Gastrocnemius medialis (tissue), 4 donors: ENCODE measurements around the gene KIF12. TPM values are rescaled to one million over a fixed set of nuclear protein-coding genes. Genes with fewer than 3 reads are reported as not detected.

Experiments
- ATAC-seq, 2 donors: fragments of 150-250 bp; one replicate each; pipeline ENCODE4 v1.9.1; 2016
- DNase-seq, 2 donors: peaks; one replicate each; pipeline ENCODE4 v3.0.0-alpha.2; 2019
- H3K27ac ChIP-seq, 4 donors: fragments of 200-600 bp; sonication (generic); 1 replicate in 1 of 4; 2 replicates in 3 of 4; pipeline ENCODE4 v1.5.1; 2016 to 2018; ENCODE audit warnings: mild to moderate bottlenecking in 2 of 4, moderate library complexity in 1 of 4
- H3K27me3 ChIP-seq, 3 donors: fragments of 200-600 bp; sonication (generic) in 2 of 3; 1 replicate in 1 of 3; 2 replicates in 2 of 3; pipeline versions ENCODE4 v1.5.1 to v1.6.0; 2016 to 2019; ENCODE audit warnings: mild to moderate bottlenecking in 1 of 3, moderate library complexity in 1 of 3
- H3K36me3 ChIP-seq, 2 donors: fragments of 200-600 bp; sonication (generic) in 1 of 2; one replicate each; pipeline ENCODE4 v1.5.1; 2017 to 2018
- H3K4me1 ChIP-seq, 2 donors: fragments of 200-600 bp; sonication (generic) in 1 of 2; one replicate each; pipeline ENCODE4 v1.5.1; 2016 to 2017; ENCODE audit warnings: mild to moderate bottlenecking in 2 of 2
- H3K4me3 ChIP-seq, 4 donors: fragments of 200-600 bp; sonication (generic) in 3 of 4; 1 replicate in 1 of 4; 2 replicates in 3 of 4; pipeline ENCODE4 v1.5.1; 2016 to 2019; ENCODE audit warnings: mild to moderate bottlenecking in 2 of 4
- H3K9me3 ChIP-seq, 3 donors: fragments of 200-600 bp; sonication (generic) in 2 of 3; 1 replicate in 1 of 3; 2 replicates in 2 of 3; pipeline ENCODE4 v1.5.1; 2016 to 2019
- POLR2A ChIP-seq, 2 donors: fragments of 450-650 bp; IDR thresholded peaks; one replicate each; pipeline ENCODE4 v1.6.1; 2017; ENCODE audit warnings: antibody characterized with exemption in 2 of 2, mild to moderate bottlenecking in 2 of 2, moderate library complexity in 2 of 2
- in situ Hi-C, 4 donors: fragments of 200-750 bp; cut with MboI; loops; one replicate each; pipeline versions ENCODE4 v1.15.0 to v1.8.0; 2017; ENCODE audit warnings: low sequenced_read_pairs in 4 of 4
- intact Hi-C: fragments of 100-400 bp; cut with DNase I; formaldehyde crosslinking; loops from one replicate; pipeline ENCODE4 v1.15.1; 2023; ENCODE audit warnings: low total_unique reads
- total RNA-seq, 4 donors: library from RNA; depleted of rRNA; stranded (reverse); fragments of >200 nt; gene quantifications; one replicate each; pipeline versions ENCODE4 v1.1.0 to v1.2.3, GENCODE V29; 2016
- TF ChIP-seq, protein P1 (sequence below), 5 experiments: fragments of 450-650 bp in 3 of 5; fragments of 200-600 bp in 2 of 5; sonication (generic) in 2 of 5; IDR thresholded peaks in 4 of 5; conservative IDR thresholded peaks in 1 of 5; 1 replicate in 4 of 5; 2 replicates in 1 of 5; pipeline ENCODE4 v1.5.1; 2016 to 2019; ENCODE audit warnings: antibody characterized with exemption in 5 of 5, mild to moderate bottlenecking in 3 of 5, moderate library complexity in 3 of 5

The KIF12 gene
- total RNA-seq, 4 donors from 2014 or later = not detected

DNA sequence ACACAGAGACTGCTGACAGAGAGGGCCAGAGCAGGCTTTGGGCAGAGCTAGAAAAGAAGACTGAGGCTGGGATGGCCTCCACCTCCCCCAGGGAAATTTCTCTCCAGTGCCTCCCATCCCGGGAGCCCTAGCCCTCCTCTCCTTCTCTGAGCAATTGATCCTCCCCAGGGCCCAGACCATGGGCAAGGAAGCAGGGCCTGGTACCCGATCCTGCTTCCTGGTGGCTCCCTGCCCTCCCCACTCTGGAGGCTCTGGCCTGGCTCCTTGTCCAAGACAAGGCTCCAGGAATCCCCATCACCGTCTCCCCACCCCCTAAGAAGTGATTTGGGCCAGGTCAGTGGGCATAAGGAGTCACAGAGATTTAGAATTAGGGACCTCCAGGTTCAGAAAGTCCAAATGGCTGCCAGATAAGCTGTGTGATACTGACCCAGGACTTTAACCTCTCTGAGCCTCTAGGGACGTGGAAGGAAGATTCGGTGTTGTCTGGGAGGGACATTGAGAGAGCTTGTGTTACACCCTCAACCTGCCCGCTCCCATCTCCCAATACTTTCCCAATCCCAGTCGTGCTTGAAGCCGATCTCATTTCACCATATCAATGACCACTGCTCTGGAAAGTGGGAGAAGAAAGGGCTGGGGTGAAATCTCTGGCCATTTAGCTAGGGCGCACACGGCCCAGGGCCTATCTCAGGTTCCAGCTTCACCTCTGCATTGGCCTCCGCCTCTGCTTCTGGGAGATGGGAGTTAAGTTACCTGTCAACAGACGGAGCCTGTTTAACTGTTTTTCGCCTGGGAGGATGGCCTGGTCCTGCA lies 25.8 kb upstream of the KIF12 start:
- H3K27ac ChIP-seq = no peak overlapping the region
- DNase-seq (no peak), ATAC-seq (no peak)
- intact Hi-C loops (no loop called here), in situ Hi-C loops (no loop called here)
- no peaks in the 10 kb centered on the region for H3K36me3 ChIP-seq
- H3K4me3 ChIP-seq = no peak overlapping the region
- no peaks in the 10 kb centered on the region for H3K27me3 ChIP-seq
- H3K4me1 ChIP-seq = no peaks in the 10 kb centered on the region
- H3K9me3 ChIP-seq = no peaks in the 10 kb centered on the region
- TF ChIP-seq, protein P1, sequence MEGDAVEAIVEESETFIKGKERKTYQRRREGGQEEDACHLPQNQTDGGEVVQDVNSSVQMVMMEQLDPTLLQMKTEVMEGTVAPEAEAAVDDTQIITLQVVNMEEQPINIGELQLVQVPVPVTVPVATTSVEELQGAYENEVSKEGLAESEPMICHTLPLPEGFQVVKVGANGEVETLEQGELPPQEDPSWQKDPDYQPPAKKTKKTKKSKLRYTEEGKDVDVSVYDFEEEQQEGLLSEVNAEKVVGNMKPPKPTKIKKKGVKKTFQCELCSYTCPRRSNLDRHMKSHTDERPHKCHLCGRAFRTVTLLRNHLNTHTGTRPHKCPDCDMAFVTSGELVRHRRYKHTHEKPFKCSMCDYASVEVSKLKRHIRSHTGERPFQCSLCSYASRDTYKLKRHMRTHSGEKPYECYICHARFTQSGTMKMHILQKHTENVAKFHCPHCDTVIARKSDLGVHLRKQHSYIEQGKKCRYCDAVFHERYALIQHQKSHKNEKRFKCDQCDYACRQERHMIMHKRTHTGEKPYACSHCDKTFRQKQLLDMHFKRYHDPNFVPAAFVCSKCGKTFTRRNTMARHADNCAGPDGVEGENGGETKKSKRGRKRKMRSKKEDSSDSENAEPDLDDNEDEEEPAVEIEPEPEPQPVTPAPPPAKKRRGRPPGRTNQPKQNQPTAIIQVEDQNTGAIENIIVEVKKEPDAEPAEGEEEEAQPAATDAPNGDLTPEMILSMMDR (IDR thresholded peaks at IDR 0.05 in 4 of 5, conservative IDR thresholded peaks at IDR 0.05 in 1 of 5) = no peak
- no peak for TF ChIP-seq POLR2A (IDR thresholded peaks at IDR 0.05)

DNA sequence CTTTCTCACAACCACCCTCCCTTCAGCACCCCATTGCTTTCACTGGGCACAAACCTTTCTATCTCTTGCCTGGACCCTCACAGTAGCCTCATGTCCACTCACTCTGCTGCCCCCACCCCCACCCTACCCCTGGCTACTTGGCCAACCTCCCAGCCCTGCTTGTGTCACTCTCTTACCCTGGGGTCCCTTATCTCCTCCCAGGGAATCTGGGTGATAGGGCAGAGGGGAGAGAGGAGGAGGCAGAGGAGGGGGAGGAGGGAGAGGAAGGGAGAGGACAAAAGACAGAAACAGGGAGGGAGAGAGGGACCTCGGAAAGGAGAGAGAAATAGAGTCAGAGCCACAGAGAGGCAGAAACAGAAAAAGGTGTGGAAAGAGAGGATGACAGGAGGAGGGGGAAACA lies 25.0 kb upstream of the KIF12 start:
- TF ChIP-seq, protein P1 (IDR thresholded peaks at IDR 0.05 in 4 of 5, conservative IDR thresholded peaks at IDR 0.05 in 1 of 5) = no peak
- no peak for TF ChIP-seq POLR2A (IDR thresholded peaks at IDR 0.05)
- no peak overlapping the region for H3K27ac ChIP-seq
- H3K9me3 ChIP-seq = no peaks in the 10 kb centered on the region
- no peaks in the 10 kb centered on the region for H3K27me3 ChIP-seq
- no peak overlapping the region for H3K4me3 ChIP-seq
- DNase-seq = no peak
- in situ Hi-C loops = no loop called here
- no peaks in the 10 kb centered on the region for H3K4me1 ChIP-seq
- no peaks in the 10 kb centered on the region for H3K36me3 ChIP-seq
- intact Hi-C loops = no loop called here
- no peak for ATAC-seq

DNA sequence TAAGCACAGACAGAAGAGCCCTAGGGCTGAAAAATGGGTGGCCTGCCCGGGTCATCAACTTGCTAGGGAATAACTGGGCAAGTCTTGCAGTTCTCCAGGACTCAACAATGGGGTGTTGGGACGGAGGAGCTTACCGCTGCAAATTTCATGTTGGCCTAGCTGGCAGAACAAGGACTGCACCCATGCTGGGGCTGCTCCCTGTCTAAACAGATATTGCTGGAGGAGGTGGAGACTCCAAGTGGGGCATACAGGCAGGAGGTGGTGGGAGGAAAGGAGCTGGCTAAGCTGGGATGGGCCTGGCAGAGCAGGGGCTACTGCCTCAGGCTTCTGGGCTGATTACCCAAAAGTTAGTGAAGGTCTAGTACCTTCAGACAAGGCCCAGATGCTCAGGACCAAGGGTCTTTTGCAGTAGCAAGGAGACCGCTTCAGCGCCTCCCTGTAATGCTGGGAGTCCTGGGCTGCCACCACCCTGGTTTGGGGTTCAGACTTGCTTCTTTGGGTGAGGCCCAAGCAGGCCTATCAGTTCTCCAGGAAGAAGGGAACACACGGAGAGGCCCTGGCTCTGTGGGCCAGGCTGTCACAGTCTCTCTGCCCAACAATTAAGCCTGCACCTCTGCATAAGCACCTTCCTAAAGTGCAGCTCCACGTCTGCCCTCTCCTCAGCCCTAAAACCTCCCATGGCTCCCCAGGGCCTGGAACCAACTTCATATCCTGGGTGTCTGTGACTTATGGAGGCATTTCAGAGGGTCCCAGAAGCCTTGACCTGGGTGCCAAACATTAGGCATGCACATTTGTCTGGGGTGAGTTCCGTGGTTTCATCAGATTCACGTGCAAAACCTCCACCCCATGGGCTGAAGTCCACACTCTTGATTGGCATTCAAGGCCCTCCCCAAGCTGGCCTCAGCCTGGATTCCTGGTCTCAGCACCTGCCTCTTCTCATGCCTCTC lies 24.2 kb upstream of the KIF12 start:
- Histone ChIP-seq H3K9me3 (no peaks in the 10 kb centered on the region), H3K27ac (no peak overlapping the region), H3K4me1 (no peaks in the 10 kb centered on the region), H3K27me3 (no peaks in the 10 kb centered on the region), H3K36me3 (no peaks in the 10 kb centered on the region), H3K4me3 (no peak overlapping the region)
- intact Hi-C loops = no loop called here
- ATAC-seq (no peak), DNase-seq (no peak)
- in situ Hi-C loops = no loop called here
- TF ChIP-seq, protein P1 (IDR thresholded peaks at IDR 0.05 in 4 of 5, conservative IDR thresholded peaks at IDR 0.05 in 1 of 5) = no peak
- TF ChIP-seq POLR2A (IDR thresholded peaks at IDR 0.05) = no peak

DNA sequence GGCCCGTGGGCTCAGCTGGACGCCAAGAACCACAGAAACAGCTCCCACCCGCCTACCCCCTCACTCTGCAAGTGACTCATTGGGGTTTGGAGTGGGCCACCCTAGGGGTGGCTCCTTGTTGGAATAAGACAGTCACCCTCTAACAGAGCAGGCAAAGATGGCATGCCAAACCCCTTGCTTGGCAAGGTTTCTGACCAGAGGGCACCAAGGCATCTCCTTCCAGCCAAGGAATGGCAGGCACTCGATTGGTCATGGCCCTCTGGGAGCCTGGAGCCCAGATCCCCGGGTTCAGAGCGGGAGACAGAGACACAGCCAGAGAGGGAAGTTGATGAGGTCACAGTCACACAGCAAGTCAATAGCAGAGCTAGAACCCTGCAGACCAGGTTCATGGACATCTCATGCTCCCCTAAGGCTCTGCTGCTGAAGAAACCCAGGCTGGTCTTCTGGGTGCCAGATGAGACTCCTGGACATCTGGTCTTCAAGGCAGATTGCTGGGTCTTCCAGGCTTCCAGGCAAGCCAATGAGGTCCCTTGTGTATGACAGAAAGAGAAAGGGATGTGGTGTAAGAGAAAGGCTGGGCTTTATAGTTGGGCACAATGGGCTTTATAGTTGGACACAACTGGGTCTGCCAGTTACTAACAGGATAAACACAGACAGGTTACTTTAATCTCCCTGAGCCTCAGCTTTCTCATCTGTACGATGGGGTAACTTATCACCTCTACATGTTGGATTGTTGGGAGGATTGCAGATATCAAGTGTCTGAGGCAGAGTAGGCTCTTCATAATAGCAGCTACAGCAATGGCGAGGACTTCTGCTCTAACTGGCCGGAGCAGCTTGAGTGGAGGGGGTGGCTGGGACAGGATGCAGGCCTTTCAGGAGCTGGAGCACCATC lies 23.3 kb upstream of the KIF12 start:
- Histone ChIP-seq H3K9me3 (no peaks in the 10 kb centered on the region), H3K36me3 (no peaks in the 10 kb centered on the region), H3K27me3 (no peaks in the 10 kb centered on the region), H3K4me3 (no peak overlapping the region), H3K27ac (no peak overlapping the region), H3K4me1 (no peaks in the 10 kb centered on the region)
- no peak for ATAC-seq
- in situ Hi-C loops = no loop called here
- DNase-seq = no peak
- TF ChIP-seq, protein P1 (IDR thresholded peaks at IDR 0.05 in 4 of 5, conservative IDR thresholded peaks at IDR 0.05 in 1 of 5) = no peak
- no peak for TF ChIP-seq POLR2A (IDR thresholded peaks at IDR 0.05)
- intact Hi-C loops = no loop called here
